HL-60 (cell line): ENCODE data around the gene TERB1.

Experiments used
- DNase-seq, 2 experiments: peaks; one replicate each; pipeline ENCODE4 v3.0.0-alpha.2; 2010 to 2020; ENCODE audit warnings: low read depth in 1 of 2, low spot score in 1 of 2
- H3K27ac ChIP-seq: fragments of 250-450 bp; sonication (Bioruptor Pico); replicated peaks from 2 replicates; pipeline ENCODE4 v1.5.1; 2020; ENCODE audit warnings: mild to moderate bottlenecking, moderate library complexity
- H3K27me3 ChIP-seq: fragments of 250-450 bp; sonication (Bioruptor Pico); 2 replicates; pipeline ENCODE4 v1.5.1; 2021; ENCODE audit warnings: mild to moderate bottlenecking, moderate library complexity; ENCODE audit not compliant: insufficient read depth, poor library complexity, severe bottlenecking
- H3K4me3 ChIP-seq: replicated peaks from 2 replicates; pipeline ENCODE4 v1.5.1; 2011; ENCODE audit warnings: mild to moderate bottlenecking, control low read depth, low read length; ENCODE audit not compliant: insufficient read depth
- CTCF ChIP-seq: IDR thresholded peaks from one replicate; pipeline ENCODE4 v1.5.1; 2011; ENCODE audit warnings: low read length, control low read depth, inconsistent platforms; ENCODE audit not compliant: insufficient read depth
- GABPA ChIP-seq: IDR thresholded peaks from 2 replicates; pipeline ENCODE4 v1.6.1; 2012; ENCODE audit warnings: low read depth
- POLR2AphosphoS5 ChIP-seq: IDR thresholded peaks from 2 replicates; pipeline ENCODE4 v1.6.1; 2012; ENCODE audit warnings: low read depth
- REST ChIP-seq: IDR thresholded peaks from 2 replicates; pipeline ENCODE4 v1.6.1; 2012; ENCODE audit warnings: low read depth; ENCODE audit not compliant: insufficient replicate concordance
- SPI1 ChIP-seq: IDR thresholded peaks from 2 replicates; pipeline ENCODE4 v1.6.1; 2012; ENCODE audit warnings: low read depth, mild to moderate bottlenecking, borderline replicate concordance

Gene TERB1

GRCh38 chr16:66741169-66741900 is 60.0 kb downstream of the TERB1 start:
- Histone ChIP-seq H3K4me3 (no peak overlapping the region), H3K27ac (peak overlapping the region; percentile 24; the same call in 1 of the 2 replicates), H3K27me3 (no peaks in the 10 kb centered on the region)
- no peak for DNase-seq
- no peak for TF ChIP-seq GABPA
- TF ChIP-seq CTCF, result no peak
- TF ChIP-seq REST, result no peak
- no peak for TF ChIP-seq SPI1
- no peak for TF ChIP-seq POLR2AphosphoS5

GRCh38 chr16:66740533-66740932 is 60.9 kb downstream of the TERB1 start:
- peak overlapping the region; percentile 24; the same call in 1 of the 2 replicates for H3K27ac ChIP-seq
- TF ChIP-seq POLR2AphosphoS5 (no peak), GABPA (no peak), REST (no peak), SPI1 (no peak), CTCF (no peak)
- no peak for DNase-seq
- no peak overlapping the region for H3K4me3 ChIP-seq
- H3K27me3 ChIP-seq, result no peaks in the 10 kb centered on the region

- Histone ChIP-seq H3K4me3 (no peak overlapping the region), H3K27me3 (no peaks in the 10 kb centered on the region), H3K27ac (no peak overlapping the region)
- DNase-seq, result no peak
- TF ChIP-seq POLR2AphosphoS5 (no peak), CTCF (no peak), GABPA (no peak), REST (no peak), SPI1 (no peak)
Measured at GRCh38 chr16:66740010-66740409, 61.4 kb downstream of the TERB1 start.
